ENCODE results near the gene NPC2.
"Not testable (repeated sequence)": the region's sequence is repeated elsewhere in the genome, so short reads cannot be mapped to it uniquely, and the experiment has no call there.

Gene NPC2

DNA sequence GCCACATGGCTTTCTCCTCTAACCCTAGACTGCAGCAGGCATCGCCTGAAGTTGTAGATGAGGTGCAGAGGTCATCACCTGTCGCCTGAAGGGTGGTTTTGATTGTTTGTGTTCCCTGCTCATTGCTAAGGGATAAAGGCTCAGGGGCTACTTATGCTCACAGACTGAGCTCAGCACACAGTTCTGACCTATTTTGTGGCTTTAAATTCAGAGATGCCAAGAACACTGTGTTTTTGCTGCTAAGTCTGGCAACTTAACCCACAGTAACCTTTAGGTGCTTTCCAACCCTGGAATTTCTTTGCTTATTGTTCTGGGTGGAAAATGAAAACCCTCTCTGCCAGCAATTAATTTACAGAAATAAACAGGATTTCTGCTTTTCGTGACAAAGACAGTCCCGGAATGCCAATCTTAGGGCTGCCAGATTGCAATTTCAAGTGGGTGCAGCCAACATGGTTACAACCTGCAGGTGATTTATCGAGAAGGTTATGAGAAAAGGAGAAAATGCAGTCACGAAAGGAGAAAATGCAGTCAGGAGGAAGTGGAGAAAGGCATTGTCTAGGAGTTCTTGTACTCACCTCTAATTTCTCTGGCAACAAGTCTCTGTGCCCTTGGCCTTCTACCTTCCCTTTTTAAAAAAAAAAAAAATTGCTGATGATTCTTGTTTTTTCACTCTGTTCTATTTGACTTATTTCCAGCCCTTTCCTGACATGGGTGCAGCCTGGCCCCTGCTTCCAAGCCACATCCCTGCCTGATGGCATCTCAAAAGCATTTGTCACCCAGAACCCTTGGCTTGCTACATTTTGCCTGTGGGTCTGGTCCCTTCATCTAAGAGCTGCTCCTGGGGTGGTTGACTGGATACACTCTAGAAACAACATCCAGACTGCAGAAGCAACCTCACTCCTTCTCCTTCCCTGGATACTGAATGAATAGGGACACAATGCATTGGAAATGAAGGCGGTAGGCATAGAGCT is 23.3 kb downstream of the NPC2 start:
- DNase-seq (ENCODE audit: low spot score): no peak

DNA sequence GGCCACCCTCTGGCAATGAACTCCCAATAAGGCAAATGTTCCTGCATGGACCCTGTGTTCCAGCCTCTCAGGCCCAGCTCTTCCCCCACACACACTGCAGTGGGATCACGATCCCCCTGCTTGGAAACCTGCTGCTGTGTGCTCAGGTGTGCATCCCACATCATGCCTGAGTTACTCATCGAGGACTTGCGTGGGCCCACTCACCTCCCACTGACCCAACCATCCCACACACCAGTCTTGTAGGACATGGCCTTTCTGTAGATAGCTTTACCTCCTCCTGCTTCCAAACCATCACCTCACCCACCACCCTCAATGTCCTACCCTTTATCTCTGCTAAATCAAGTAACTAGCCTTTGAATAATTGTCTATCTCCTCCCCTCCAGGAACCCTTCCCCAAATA is 24.6 kb downstream of the NPC2 start:
- no peak for DNase-seq (ENCODE audit: low spot score)

GRCh38 chr14:74465335-74465734 is 27.8 kb downstream of the NPC2 start:
- DNase-seq (ENCODE audit: low spot score): no peak

GRCh38 chr14:74464785-74465184 is 28.3 kb downstream of the NPC2 start:
- no peak for DNase-seq (ENCODE audit: low spot score)

- no peak for DNase-seq (ENCODE audit: low spot score)
Measured at GRCh38 chr14:74463697-74464096, 29.4 kb downstream of the NPC2 start.

- DNase-seq (ENCODE audit: low spot score): no peak
Measured at GRCh38 chr14:74462993-74463392, 30.1 kb downstream of the NPC2 start.

GRCh38 chr14:74459976-74460375 is 33.1 kb downstream of the NPC2 start:
- DNase-seq (ENCODE audit: low spot score): no peak

- peak; percentile 13 for DNase-seq (ENCODE audit: low spot score)
Measured at GRCh38 chr14:74459289-74459946, 33.7 kb downstream of the NPC2 start.

GRCh38 chr14:74457565-74457895 is 35.6 kb downstream of the NPC2 start:
- no peak for DNase-seq (ENCODE audit: low spot score)

- DNase-seq (ENCODE audit: low spot score): no peak
Measured at GRCh38 chr14:74456684-74457564, 36.2 kb downstream of the NPC2 start.

DNA sequence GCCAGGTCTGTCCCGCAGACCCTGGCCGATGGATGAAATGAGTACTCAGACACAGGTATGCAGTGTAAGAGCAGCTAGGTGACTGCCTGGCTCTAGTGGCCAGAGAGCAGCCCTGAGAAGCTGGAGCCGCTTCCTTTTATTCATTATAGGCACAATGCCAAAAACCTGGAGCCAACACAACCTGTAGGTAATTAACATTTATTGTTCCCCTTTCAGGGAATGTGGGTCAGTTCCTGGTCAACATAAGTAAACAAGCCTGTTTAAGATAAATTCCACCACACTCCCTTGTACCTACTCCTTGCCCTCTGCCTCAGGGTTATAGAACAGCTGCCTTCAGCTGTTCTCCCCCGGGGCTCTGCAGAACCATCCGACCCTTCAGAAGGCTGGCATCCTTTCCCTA is 38.7 kb downstream of the NPC2 start:
- DNase-seq (ENCODE audit: low spot score): not testable (repeated sequence)

DNA sequence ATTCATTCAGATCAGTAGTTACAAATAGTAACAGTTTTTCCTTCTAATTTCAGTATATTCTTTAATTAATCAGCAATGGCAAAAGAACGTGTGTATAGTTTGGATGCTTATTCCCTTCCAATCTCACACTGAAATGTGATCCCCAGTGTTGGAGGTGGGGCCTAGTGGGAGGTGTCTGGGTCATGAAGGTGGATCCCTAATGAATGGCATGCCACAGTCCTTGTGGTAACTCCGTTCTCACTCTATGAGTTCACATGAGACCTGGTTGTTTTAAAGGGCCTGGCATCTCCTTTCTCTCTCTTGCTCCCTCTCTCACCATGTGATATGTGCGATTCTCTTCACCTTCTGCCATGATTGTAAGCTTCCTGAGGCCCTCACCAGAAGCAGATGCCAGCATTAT is 48.2 kb downstream of the NPC2 start:
- no peak for DNase-seq (ENCODE audit: low spot score)

GRCh38 chr14:74442757-74443156 is 50.3 kb downstream of the NPC2 start:
- DNase-seq (ENCODE audit: low spot score): no peak

GRCh38 chr14:74441113-74441512 is 52.0 kb downstream of the NPC2 start:
- no peak for DNase-seq (ENCODE audit: low spot score)

- DNase-seq (ENCODE audit: low spot score): no peak
Measured at GRCh38 chr14:74438351-74438915, 54.7 kb downstream of the NPC2 start.

DNA sequence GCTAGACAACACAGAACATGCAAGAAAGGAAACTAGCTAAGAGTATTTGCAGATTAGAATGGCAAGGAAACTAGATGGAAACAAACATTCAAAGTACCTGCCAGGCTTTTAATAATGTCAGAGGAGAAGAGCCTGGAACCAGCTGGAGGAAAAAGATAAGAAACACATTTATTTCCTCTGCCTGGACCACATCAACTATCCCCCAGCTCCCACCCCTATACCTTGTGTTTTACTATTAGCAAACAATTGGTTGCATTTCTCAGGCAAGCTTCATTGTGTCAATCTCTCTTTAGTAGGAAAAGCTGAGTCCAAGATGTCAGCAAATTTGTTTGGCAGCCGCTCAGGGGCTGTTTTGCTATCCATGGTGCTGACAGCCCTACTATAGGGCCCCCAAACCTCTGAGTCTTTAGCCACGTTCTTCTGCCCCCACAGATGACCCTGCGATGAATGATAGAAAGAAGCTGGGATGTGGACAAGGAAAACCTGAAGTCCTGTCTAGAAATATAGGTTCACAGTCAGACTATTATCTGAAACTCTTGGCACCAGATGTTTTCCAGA is 55.5 kb downstream of the NPC2 start:
- no peak for DNase-seq (ENCODE audit: low spot score)

- no peak for DNase-seq (ENCODE audit: low spot score)
Measured at GRCh38 chr14:74434294-74434693, 58.8 kb downstream of the NPC2 start.

- DNase-seq (ENCODE audit: low spot score): no peak
Measured at GRCh38 chr14:74429991-74430390, 63.1 kb downstream of the NPC2 start.
